GM18517 (cell line): Measurements from ENCODE around the gene APRT.
"Not testable (repeated sequence)": the region's sequence is repeated elsewhere in the genome, so short reads cannot be mapped to it uniquely, and the experiment has no call there.

Experiments
- ATAC-seq: cut with Tn5 transposase; IDR thresholded peaks from one replicate; pipeline ENCODE4 v1.9.1; 2021; ENCODE audit warnings: mild to moderate bottlenecking, moderate library complexity; ENCODE audit not compliant: unreplicated experiment

APRT gene

GRCh38 chr16:88823646-88824045, 11.9 kb upstream of the APRT start:
- ATAC-seq = not testable (repeated sequence)

DNA sequence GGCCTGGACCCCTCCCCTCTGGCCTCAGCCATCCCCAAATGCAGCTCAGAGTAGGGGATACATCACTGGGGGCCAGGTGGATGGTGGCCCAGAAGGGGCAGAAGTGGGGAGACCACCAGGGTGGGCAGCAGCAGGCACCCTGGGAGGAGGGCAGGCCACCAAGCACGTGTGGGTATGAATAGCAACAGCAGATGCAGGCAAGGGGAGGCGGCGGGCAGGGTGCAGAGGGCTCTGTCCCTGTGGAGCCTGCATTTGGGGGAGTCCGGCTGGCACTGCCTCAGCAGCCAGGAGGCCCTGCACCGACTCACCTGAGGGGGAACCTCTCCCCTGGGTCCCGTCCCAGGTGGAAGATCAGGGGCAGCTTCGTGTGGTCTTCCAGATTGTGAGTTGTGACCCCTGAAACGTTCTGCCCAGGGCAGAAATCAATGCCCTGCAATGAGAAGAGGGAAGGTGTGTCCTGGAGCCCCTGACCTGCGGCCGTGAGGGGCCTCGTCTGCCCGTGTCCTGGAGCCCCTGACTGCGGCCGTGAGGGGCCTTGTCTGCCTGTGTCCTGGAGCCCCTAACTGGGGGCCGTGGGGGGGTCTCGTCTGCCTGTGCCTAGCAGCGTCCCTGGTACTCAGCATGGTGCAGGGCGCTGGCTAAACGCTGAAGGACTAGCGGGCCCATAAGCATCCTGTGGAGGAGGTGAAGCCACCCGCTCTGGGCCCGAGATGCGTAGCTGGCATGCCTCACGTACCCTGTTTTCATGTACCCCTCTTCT, 10.7 kb upstream of the APRT start:
- ATAC-seq = no peak

DNA sequence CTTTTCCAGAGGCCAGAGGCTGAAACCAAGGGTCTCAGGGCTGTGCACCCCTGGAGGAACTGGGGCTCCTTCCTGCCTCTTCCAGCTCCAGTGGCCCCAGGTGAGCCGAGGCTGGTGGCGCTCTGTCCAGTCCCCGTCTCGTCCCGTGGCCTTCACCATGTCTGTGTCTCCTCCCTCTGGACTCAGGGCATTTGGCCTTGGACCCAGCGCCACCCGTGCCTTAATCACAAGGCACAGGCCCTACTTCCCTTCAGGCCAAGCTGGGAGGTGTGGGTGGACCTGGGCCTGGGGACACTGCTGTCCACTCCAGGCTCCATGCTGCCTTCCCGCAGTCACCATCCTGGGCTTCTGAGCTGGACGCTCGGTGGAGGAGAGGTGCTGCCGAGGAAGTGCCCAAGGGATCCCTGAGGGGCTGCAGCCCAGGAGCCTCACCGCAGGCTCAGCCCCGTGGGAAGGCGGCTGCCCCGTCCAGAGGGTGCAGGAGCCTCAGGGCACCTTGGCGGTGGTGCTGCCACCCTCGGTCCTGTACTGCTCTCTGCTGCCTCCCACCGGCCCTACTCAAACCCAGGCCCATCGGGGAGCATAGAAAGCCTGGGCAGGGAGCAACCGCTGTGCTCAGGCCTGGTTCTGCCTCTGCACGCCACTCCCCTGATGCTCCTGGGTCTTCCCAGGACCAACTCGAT, 9.6 kb upstream of the APRT start:
- ATAC-seq = no peak

DNA sequence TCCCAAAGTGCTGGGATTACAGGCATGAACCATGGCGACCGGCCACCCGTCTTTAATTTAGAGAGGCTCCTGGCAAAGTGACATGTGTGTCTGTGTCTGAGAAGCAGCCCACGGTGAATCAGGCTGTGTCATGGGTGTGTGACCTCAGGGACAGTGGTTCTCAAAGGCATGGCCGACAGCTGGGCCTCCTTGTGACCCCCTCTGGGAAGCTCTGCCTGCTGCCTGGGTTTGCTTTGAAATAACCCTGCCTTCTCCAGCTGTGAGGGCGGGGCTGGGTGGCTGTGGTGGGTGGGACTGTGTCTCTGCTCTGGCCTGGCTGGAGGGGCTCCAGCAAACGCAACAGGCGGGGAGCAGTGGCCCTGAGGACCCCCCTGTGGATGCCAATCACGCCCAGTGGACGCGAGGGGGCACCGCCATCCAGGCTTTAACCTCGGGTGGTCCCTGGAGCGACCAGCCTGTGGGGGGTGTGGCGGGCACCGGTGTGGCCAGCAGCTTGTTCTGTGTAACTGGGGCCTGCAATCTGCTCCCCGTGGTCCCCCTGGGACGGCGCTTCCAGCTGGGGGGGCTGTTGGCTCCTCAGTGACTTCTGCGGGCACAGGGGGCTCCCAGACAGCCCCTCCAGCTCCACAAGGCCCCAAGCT, 8.8 kb upstream of the APRT start:
- no peak for ATAC-seq

GRCh38 chr16:88819126-88819525, 7.4 kb upstream of the APRT start:
- ATAC-seq = no peak

GRCh38 chr16:88818575-88818874, 6.8 kb upstream of the APRT start:
- ATAC-seq = no peak

GRCh38 chr16:88817785-88818574, 6.3 kb upstream of the APRT start:
- ATAC-seq = no peak

DNA sequence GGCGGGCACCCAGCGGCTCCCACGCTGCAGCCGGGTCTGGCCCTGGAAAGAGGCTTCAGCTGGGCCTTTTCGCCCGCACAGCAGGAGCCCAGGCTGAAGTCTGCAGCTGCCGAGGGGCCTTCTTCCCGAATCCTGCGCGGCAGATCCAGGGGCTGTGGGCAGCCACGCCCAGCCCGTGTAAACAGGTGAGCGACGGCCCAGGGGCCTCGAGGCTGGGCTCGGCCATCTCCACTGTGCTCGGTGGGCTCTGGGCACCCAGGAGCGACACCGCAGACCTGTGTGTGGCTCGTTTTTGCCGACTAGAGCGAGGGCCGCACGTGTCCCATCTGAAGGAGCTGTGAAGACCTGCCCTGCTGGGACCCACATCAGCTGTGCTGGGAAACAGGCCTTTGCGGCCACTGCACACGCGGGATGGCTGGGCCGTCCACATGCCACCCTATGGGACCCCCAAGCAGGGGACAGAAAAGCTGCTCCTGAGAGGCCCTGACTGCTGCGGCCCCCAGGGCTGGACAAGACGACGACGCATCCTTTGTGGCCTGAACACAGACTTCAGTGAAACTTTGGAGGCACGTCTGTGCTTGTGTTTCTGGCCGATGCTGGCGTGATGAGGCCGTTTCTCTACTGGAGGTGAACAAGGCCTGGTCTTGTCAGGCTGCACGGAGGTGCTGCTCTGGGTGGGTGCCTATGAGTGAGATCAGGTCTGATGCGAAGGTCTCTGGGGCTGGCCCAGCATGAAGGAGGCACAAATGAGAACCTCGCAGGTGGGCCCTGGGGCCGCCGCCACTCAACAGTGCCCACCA, 5.2 kb upstream of the APRT start:
- ATAC-seq = no peak

DNA sequence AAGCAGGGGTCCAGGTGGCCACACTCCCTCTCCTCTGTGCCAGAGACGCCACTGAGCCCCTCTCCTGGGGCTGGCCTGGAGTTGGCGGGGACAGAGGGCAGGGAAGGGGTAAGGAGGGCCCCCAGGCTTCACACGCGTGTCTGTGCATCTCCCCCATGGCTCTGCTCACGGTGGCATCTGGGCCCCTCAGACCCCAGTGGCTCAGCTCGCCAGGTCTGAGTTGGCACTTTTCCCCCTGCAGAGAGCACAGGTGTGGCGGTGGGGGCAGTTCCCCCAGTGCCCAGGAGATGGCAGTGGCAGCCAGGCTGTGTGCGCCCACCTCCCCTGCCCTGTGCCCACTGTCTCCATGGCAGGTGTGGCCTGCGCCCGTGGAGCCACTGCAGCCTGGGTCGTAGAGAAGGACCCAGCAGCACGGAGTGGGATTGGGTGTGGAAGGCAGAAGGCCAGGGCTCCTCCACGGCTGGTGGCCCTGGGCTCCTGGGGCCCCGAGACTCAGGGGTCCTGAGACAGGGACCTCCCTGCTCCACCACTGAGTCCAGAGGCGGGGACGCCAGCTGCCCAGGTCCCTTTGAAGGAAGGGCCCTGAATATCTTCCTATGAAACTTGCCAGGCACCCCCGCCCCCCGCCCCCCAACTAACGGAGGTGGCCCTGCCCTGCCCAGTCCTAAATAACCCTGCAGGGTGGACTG, 4.3 kb upstream of the APRT start:
- no peak for ATAC-seq

DNA sequence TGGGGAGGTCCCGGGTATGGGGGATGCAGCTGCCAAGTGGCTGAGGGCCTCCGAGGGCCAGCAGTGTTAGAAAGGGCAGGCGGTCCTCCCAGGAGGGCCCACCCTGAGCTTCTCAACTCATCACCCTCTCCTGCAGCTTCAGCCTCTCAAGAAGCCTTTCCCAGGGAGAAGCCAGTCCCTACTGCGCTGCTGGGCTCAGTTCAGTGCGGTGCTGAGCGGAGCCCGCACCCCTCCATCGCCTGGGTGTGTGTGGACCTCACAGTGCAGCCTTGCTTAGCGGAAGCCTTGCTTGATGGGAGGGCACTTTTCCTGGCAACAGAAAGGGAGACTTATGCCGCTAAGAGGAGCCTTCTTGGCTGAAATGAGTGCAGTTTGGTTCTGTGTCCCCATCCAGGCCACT, 3.5 kb upstream of the APRT start:
- no peak for ATAC-seq

- ATAC-seq = no peak
Observed at GRCh38 chr16:88814144-88814502, 2.4 kb upstream of the APRT start.

DNA sequence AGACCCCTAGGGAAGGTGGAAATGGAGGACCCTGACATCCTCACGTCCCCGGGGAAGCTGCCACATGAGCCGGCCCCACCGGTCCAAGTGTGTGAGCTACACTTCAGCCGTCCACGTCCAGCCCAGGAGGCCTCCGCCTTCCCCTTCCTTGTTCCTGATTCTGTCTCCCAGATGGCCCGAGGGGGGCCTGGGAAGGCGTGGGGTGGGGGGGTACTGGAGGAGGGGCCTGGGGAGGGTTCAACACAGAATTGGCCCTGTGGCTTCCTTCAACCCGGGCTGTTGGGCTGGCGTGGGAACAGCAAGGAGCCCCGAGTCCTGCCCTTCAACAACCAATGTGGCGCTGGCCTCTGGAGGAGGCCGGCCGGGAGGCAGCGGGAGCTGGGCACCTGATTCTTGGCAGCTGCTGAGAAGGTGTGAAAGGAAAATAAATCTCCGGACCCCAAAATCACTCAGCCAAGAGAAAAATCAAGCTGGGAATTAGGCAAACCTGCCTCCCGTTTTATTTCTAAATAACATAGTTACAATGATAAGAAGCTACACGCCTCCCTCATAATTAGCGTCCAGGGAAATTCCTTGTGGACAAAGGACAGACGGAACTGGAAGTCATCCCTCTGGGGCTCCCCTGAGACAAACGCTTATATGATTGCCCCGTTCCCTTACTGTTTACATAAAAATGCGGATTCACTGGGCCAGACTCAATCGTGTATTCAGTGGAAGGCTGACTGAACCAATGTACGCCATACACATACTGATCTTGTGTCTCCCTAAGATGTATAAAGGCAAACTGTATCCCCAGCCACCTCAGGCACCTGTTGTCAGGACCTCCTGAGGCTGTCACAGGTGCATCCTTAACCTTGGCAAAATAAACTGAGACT, 1.8 kb upstream of the APRT start:
- ATAC-seq = no peak

- no peak for ATAC-seq
Observed at GRCh38 chr16:88812513-88813268, 963 bp upstream of the APRT start.

DNA sequence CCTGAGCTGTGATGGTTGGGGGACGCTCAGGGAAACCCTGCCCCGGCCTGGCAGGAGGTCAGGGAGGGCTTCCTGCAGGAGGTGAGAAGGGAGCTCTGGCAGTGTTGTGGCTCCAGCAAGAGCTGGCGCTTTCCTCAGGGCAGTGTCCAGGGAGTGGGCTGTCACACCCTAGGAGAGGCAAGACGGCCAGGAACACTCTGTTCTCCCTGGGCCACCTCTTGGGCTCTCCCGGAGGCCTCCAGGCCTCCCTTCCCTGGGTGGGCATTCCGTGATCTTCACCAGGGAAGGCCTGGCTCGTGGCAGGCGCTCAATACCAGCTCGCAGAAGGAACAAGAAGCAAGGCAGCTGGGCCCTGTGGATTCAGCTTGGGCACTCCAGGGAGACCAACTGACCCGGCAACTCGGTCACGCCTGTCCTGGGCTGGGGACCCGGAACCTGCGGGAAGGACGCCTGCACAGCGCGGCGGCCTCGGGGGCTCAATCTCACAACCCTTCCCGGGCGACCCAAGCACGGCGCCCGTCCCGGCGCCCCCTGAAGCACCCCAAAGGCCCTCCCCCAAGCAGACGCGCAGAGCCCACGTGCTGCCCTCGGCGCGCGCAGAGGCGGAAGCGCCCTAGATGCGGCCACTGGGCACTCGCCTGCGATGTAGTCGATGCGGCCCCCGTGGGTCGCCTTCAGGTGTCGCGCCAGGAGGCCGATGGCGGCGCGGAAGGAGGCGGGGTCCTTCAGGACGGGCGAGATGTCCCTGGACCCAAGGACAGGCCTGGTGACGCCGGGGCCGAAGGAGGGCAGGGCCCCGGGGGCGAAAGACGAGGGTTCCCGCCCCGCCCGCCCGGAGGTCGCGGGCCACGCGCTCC, 588 bp downstream of the APRT start:
- ATAC-seq = peak; percentile 41

DNA sequence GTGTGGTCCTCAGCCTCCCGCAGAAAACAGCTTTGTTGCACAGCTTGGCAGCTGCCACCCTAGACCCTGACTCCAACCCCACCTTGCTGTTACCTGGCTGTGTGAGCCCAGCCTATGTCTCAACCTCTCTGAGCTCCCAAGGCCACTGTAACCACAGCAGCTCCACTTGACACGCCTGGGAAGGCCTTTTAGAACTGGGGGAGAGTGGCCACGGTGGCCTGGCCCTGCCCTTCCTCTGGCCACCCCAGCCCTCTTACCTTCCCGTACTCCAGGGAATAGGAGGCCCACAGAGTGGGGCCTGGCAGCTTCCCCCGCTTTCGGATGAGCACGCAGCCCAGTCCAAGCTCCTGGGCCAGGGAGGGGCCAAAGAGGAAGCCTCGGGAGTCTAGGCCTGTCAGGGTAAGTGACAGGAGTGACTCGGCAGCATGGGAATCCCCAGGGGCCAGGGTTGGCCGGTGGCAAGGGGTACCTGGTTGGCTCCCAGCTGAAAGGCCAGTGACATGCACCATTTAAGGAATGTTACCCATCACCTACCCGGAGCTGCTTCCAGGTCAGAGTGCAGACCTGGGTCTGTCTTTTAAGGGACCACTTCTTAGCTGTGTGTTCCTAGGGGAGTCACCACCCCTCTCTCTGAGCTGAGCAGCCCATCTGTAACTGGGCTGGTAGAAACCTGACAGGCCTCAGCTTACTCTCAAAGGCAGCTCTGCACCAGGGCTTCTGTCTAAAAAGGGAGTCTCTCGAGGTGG, 1.4 kb downstream of the APRT start:
- no peak for ATAC-seq

DNA sequence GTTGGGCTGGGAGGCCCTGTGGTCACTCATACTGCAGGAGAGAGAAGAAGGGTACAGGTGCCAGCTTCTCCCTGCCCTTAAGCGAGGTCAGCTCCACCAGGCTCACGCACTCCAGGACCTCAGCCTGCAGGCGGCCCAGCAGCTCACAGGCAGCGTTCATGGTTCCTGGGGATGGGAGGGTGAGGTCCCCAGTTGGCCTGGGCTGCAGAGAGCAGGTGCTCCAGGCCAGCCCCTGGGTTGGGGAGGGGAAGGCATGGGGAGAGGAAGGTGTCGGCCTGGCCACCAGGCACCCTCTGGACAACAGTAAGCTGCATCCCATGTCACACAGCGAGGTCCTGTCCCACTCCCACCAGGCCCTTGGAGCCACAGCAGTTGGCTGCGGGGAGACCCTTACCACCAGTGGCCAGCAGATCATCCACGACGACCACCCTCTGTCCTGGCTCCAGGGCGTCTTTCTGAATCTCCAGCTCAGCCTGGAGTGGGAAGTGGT, 2.0 kb downstream of the APRT start:
- ATAC-seq = no peak
